IPS-15b (cell line): ENCODE data around the gene CPO.

Experiments used
- H3K27me3 ChIP-seq: one replicate; pipeline ENCODE4 v1.6.1; 2013; ENCODE audit warnings: low read length; ENCODE audit not compliant: control insufficient read depth, insufficient read depth
- H3K36me3 ChIP-seq: one replicate; pipeline ENCODE4 v1.6.1; 2013; ENCODE audit warnings: low read length; ENCODE audit not compliant: control insufficient read depth, insufficient read depth
- H3K4me1 ChIP-seq: one replicate; pipeline ENCODE4 v1.6.1; 2013; ENCODE audit warnings: mild to moderate bottlenecking, low read length; ENCODE audit not compliant: control insufficient read depth, insufficient read depth
- H3K4me3 ChIP-seq: one replicate; pipeline ENCODE4 v1.5.1; 2013; ENCODE audit warnings: low read depth, low read length
- H3K9ac ChIP-seq: one replicate; pipeline ENCODE4 v1.6.1; 2013; ENCODE audit warnings: low read depth, mild to moderate bottlenecking, low read length
- H3K9me3 ChIP-seq: one replicate; pipeline ENCODE4 v1.6.1; 2013; ENCODE audit warnings: mild to moderate bottlenecking, low read length; ENCODE audit not compliant: control insufficient read depth, insufficient read depth

CPO gene

GRCh38 chr2:206990360-206990759 is 51.0 kb downstream of the CPO start:
- Histone ChIP-seq H3K36me3 (no peaks in the 10 kb centered on the region), H3K9me3 (peaks cover 3% of the 10 kb centered on the region), H3K4me3 (no peak overlapping the region)

GRCh38 chr2:206991070-206991469 is 51.8 kb downstream of the CPO start:
- no peaks in the 10 kb centered on the region for H3K36me3 ChIP-seq
- no peaks in the 10 kb centered on the region for H3K4me1 ChIP-seq

More at GRCh38 chr2:206990360-206990759, 51.0 kb downstream of the CPO start:
- Histone ChIP-seq H3K4me1 (no peaks in the 10 kb centered on the region), H3K27me3 (no peaks in the 10 kb centered on the region), H3K9ac (no peak overlapping the region)

GRCh38 chr2:206993396-206993911 is 54.1 kb downstream of the CPO start:
- H3K4me1 ChIP-seq = no peaks in the 10 kb centered on the region
- peaks cover 3% of the 10 kb centered on the region for H3K9me3 ChIP-seq
- H3K27me3 ChIP-seq = no peaks in the 10 kb centered on the region
- H3K9ac ChIP-seq = no peak overlapping the region
- H3K4me3 ChIP-seq = no peak overlapping the region
- no peaks in the 10 kb centered on the region for H3K36me3 ChIP-seq

More at GRCh38 chr2:206991070-206991469, 51.8 kb downstream of the CPO start:
- H3K9me3 ChIP-seq = peaks cover 3% of the 10 kb centered on the region
- no peaks in the 10 kb centered on the region for H3K27me3 ChIP-seq
- no peak overlapping the region for H3K9ac ChIP-seq
- no peak overlapping the region for H3K4me3 ChIP-seq

GRCh38 chr2:206993964-206994363 is 54.6 kb downstream of the CPO start:
- H3K4me1 ChIP-seq = no peaks in the 10 kb centered on the region
- H3K9ac ChIP-seq = no peak overlapping the region
- no peaks in the 10 kb centered on the region for H3K27me3 ChIP-seq
- no peaks in the 10 kb centered on the region for H3K36me3 ChIP-seq
- H3K4me3 ChIP-seq = no peak overlapping the region
- H3K9me3 ChIP-seq = peaks cover 3% of the 10 kb centered on the region

- Histone ChIP-seq H3K27me3 (no peaks in the 10 kb centered on the region), H3K4me3 (no peak overlapping the region), H3K36me3 (no peaks in the 10 kb centered on the region), H3K9ac (no peak overlapping the region), H3K9me3 (peaks cover 12% of the 10 kb centered on the region), H3K4me1 (no peaks in the 10 kb centered on the region)
Observed at GRCh38 chr2:206996556-206997065, 57.3 kb downstream of the CPO start.

GRCh38 chr2:207008105-207008990 is 69.0 kb downstream of the CPO start:
- Histone ChIP-seq H3K4me1 (peaks cover 35% of the 10 kb centered on the region), H3K9ac (no peak overlapping the region), H3K4me3 (no peak overlapping the region), H3K27me3 (no peaks in the 10 kb centered on the region), H3K9me3 (no peaks in the 10 kb centered on the region), H3K36me3 (no peaks in the 10 kb centered on the region)

- Histone ChIP-seq H3K4me1 (peaks cover 29% of the 10 kb centered on the region), H3K9me3 (peaks cover 5% of the 10 kb centered on the region), H3K36me3 (no peaks in the 10 kb centered on the region), H3K4me3 (no peak overlapping the region), H3K9ac (no peak overlapping the region), H3K27me3 (no peaks in the 10 kb centered on the region)
Observed at GRCh38 chr2:207012461-207012860, 73.1 kb downstream of the CPO start.

GRCh38 chr2:207014424-207014823 is 75.1 kb downstream of the CPO start:
- H3K9ac ChIP-seq = no peak overlapping the region
- peaks cover 12% of the 10 kb centered on the region for H3K4me1 ChIP-seq
- H3K36me3 ChIP-seq = peaks cover 3% of the 10 kb centered on the region
- no peaks in the 10 kb centered on the region for H3K27me3 ChIP-seq
- no peak overlapping the region for H3K4me3 ChIP-seq
- H3K9me3 ChIP-seq = peaks cover 5% of the 10 kb centered on the region

- H3K36me3 ChIP-seq = peaks cover 3% of the 10 kb centered on the region
- no peak overlapping the region for H3K4me3 ChIP-seq
- peaks cover under 1% of the 10 kb centered on the region for H3K4me1 ChIP-seq
- H3K9me3 ChIP-seq = peaks cover 5% of the 10 kb centered on the region
- no peaks in the 10 kb centered on the region for H3K27me3 ChIP-seq
- no peak overlapping the region for H3K9ac ChIP-seq
Observed at GRCh38 chr2:207015901-207016300, 76.6 kb downstream of the CPO start.
